C4-2B (cell line): ENCODE measurements around the gene CHSY3.

Source experiments
- H3K27ac ChIP-seq: fragments of 450-650 bp; 2 replicates; pipeline ENCODE4 v1.5.1; 2017
- CTCF ChIP-seq: fragments of 450-650 bp; conservative IDR thresholded peaks from 2 replicates; pipeline ENCODE4 v1.5.1; 2017; ENCODE audit warnings: mild to moderate bottlenecking
- ZFX ChIP-seq: fragments of 450-650 bp; IDR thresholded peaks from 2 replicates; pipeline ENCODE4 v1.6.1; 2017

CHSY3 gene

GRCh38 chr5:130063603-130064002 lies 159.3 kb downstream of the CHSY3 start:
- no peak overlapping the region for H3K27ac ChIP-seq
- TF ChIP-seq ZFX (no peak), CTCF (no peak)

- no peak for TF ChIP-seq ZFX
- no peak for TF ChIP-seq CTCF
These were observed 160.2 kb downstream of the CHSY3 start for GRCh38 chr5:130064484-130064883.

GRCh38 chr5:130065617-130066016 lies 161.4 kb downstream of the CHSY3 start:
- no peak for TF ChIP-seq CTCF
- no peak for TF ChIP-seq ZFX
- no peak overlapping the region for H3K27ac ChIP-seq

More at GRCh38 chr5:130064484-130064883, 160.2 kb downstream of the CHSY3 start:
- no peak overlapping the region for H3K27ac ChIP-seq

GRCh38 chr5:130066644-130067043 lies 162.4 kb downstream of the CHSY3 start:
- no peak overlapping the region for H3K27ac ChIP-seq
- no peak for TF ChIP-seq CTCF

GRCh38 chr5:130067364-130067763 lies 163.1 kb downstream of the CHSY3 start:
- H3K27ac ChIP-seq: no peak overlapping the region
- TF ChIP-seq ZFX: no peak
- TF ChIP-seq CTCF: no peak

GRCh38 chr5:130068101-130068500 lies 163.8 kb downstream of the CHSY3 start:
- TF ChIP-seq CTCF (no peak), ZFX (no peak)
- no peak overlapping the region for H3K27ac ChIP-seq

GRCh38 chr5:130068988-130069387 lies 164.7 kb downstream of the CHSY3 start:
- no peak overlapping the region for H3K27ac ChIP-seq
- no peak for TF ChIP-seq CTCF
- no peak for TF ChIP-seq ZFX
